ENCODE data around the gene SLC7A8. TPM values are rescaled to one million over a fixed set of nuclear protein-coding genes. Genes with fewer than 3 reads are reported as not detected.

SLC7A8 gene
- total RNA-seq, 4 donors from 2014 or later: 45.2 to 67.7 (median 53.2) TPM

- Histone ChIP-seq H3K27ac (no peak overlapping the region), H3K36me3 (no peaks in the 10 kb centered on the region), H3K27me3 (peaks cover 3% of the 10 kb centered on the region), H3K4me3 (no peak overlapping the region), H3K9me3 (no peaks in the 10 kb centered on the region), H3K4me1 (peaks cover 24% of the 10 kb centered on the region)
- peak in 1 of 2 donors; percentile 24 for DNase-seq (ENCODE audit: low spot score in 2 of 2)
- TF ChIP-seq EP300 (IDR thresholded peaks at IDR 0.05): no peak
- 79% methylated on average over 3 of the region's 3 CpGs for WGBS
Observed at GRCh38 chr14:23173796-23174195, 9.7 kb downstream of the SLC7A8 start.

DNA sequence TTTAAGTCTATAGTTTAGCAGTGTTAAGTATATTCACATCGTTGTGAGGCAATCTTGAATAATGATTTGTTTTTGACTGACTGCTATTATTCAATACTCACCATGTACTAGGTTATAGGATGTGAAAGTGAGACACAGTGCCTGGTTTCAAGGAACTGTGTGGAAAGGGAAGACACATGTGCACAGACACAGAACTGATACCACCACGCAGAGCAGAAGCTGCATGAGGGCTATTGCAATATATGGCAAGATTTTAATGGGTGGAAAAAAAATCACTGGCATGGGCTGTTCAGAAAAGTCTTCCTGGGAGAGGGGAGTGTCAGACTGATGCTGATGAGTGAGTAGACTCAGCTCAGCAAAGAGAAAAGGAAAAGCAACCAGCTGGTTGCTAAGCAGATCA is 10.4 kb downstream of the SLC7A8 start:
- 85% methylated on average over 2 of the region's 2 CpGs for WGBS
- Histone ChIP-seq H3K4me3 (no peak overlapping the region), H3K4me1 (peaks cover 30% of the 10 kb centered on the region), H3K36me3 (no peaks in the 10 kb centered on the region), H3K27ac (no peak overlapping the region), H3K27me3 (peaks cover 3% of the 10 kb centered on the region), H3K9me3 (no peaks in the 10 kb centered on the region)
- no peak for TF ChIP-seq EP300 (IDR thresholded peaks at IDR 0.05)
- TF ChIP-seq CTCF (IDR thresholded peaks at IDR 0.05): no peak
- no peak for TF ChIP-seq POLR2A (IDR thresholded peaks at IDR 0.05)
- no peak for TF ChIP-seq POLR2AphosphoS5 (IDR thresholded peaks at IDR 0.05)
- DNase-seq (ENCODE audit: low spot score in 2 of 2): no peak

DNA sequence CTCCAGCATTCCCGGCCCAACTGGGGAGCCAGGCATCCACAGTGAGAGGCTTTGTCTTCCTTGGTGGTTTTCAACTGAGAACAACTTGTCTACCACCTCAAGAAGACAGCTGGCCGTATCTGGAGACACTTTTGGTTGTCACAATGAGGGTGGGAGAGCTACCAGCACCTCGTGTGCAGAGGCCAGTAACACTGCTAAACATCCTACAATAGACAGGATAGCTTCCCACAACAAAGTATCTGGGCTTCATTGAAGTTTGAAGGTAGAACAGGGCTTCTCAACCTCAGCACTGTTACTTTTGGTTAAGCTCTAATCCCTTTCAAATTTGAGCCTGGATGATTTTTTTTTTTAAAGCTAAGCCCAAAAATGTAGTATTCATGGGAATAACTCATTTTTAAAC is 10.9 kb downstream of the SLC7A8 start:
- H3K4me1 ChIP-seq: peaks cover 30% of the 10 kb centered on the region
- H3K9me3 ChIP-seq: no peaks in the 10 kb centered on the region
- H3K27me3 ChIP-seq: peaks cover 3% of the 10 kb centered on the region
- TF ChIP-seq EP300 (IDR thresholded peaks at IDR 0.05): no peak
- no peak for TF ChIP-seq CTCF (IDR thresholded peaks at IDR 0.05)
- TF ChIP-seq POLR2AphosphoS5 (IDR thresholded peaks at IDR 0.05): no peak
- no peak for TF ChIP-seq POLR2A (IDR thresholded peaks at IDR 0.05)
- no peak for DNase-seq (ENCODE audit: low spot score in 2 of 2)
- H3K36me3 ChIP-seq: no peaks in the 10 kb centered on the region
- WGBS: 48% methylated on average over 3 of the region's 3 CpGs
- H3K27ac ChIP-seq: no peak overlapping the region
- H3K4me3 ChIP-seq: no peak overlapping the region

- Histone ChIP-seq H3K4me1 (peaks cover 30% of the 10 kb centered on the region), H3K27ac (no peak overlapping the region), H3K4me3 (no peak overlapping the region), H3K9me3 (no peaks in the 10 kb centered on the region), H3K36me3 (no peaks in the 10 kb centered on the region), H3K27me3 (peaks cover 3% of the 10 kb centered on the region)
- TF ChIP-seq EP300 (IDR thresholded peaks at IDR 0.05) (no peak), CTCF (IDR thresholded peaks at IDR 0.05) (no peak), POLR2AphosphoS5 (IDR thresholded peaks at IDR 0.05) (no peak), POLR2A (IDR thresholded peaks at IDR 0.05) (no peak)
- 65% methylated on average over 5 of the region's 5 CpGs for WGBS
- DNase-seq (ENCODE audit: low spot score in 2 of 2): no peak
Observed at GRCh38 chr14:23172096-23172495, 11.4 kb downstream of the SLC7A8 start.

DNA sequence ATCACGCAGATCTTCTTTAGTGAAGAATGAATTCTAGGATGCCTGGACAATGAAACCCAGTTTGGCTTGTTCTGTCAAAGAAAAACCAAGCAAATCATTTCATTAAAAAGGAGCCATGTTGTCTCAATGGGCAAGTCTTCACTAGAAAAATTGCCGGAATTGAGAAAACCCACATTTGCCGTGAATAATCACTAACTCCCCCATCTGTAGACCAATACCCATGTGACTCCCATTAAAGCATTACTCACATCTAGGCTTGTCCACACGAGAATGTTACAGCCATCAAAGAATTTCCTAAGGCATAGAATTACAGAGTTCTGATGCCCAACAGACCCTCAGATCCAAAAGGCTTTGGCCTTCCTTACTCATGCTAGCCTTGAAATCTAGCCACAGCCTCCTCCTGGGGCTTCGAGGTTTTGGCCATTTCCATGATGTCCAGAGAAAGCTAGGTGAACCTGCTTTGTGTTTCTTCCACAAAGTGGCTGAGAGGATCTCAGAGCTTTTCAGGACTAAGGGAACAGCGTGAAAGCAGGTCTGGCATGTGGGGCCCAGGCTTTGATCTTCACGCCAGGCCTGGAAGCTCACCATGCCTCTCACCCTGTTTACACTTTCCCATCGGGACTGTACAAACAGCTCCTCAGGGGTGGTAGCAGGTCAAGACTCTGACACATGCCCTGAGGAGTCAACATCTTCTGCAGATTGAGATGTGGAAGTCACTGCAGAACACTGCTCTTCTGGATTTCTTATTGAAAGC is 12.1 kb downstream of the SLC7A8 start:
- H3K9me3 ChIP-seq: no peaks in the 10 kb centered on the region
- peaks cover 30% of the 10 kb centered on the region for H3K4me1 ChIP-seq
- no peak overlapping the region for H3K27ac ChIP-seq
- 56% methylated on average over 8 of the region's 8 CpGs for WGBS
- H3K36me3 ChIP-seq: no peaks in the 10 kb centered on the region
- H3K27me3 ChIP-seq: peaks cover 3% of the 10 kb centered on the region
- TF ChIP-seq POLR2AphosphoS5 (IDR thresholded peaks at IDR 0.05) (no peak), EP300 (IDR thresholded peaks at IDR 0.05) (no peak), POLR2A (IDR thresholded peaks at IDR 0.05) (no peak), CTCF (IDR thresholded peaks at IDR 0.05) (no peak)
- no peak overlapping the region for H3K4me3 ChIP-seq
- DNase-seq (ENCODE audit: low spot score in 2 of 2): no peak

Data from suprapubic skin (tissue), 4 donors.